BLaER1 treated with 17β-estradiol and CSF1 and Interleukin-3, amounts not matched to agents 10 nM and 100 nM (cell line): ENCODE data around the gene BLM.

Experiments
- H3K27ac ChIP-seq, 11 experiments: shearing (Covaris generic); formaldehyde crosslinking; 2 replicates each; pipeline ENCODE4 v1.8.1; 2022
- H3K27me3 ChIP-seq, 11 experiments: shearing (Covaris generic); formaldehyde crosslinking; 2 replicates each; pipeline ENCODE4 v1.8.1; 2022
- H3K36me3 ChIP-seq, 11 experiments: shearing (Covaris generic); formaldehyde crosslinking; 2 replicates each; pipeline ENCODE4 v1.8.1; 2022
- H3K4me1 ChIP-seq, 10 experiments: shearing (Covaris generic); formaldehyde crosslinking; 2 replicates each; pipeline ENCODE4 v1.8.1; 2022
- H3K4me2 ChIP-seq, 11 experiments: shearing (Covaris generic); formaldehyde crosslinking; 2 replicates each; pipeline ENCODE4 v1.8.1; 2022
- H3K4me3 ChIP-seq, 10 experiments: shearing (Covaris generic); formaldehyde crosslinking; 2 replicates each; pipeline ENCODE4 v1.8.1; 2022
- H3K9ac ChIP-seq, 11 experiments: shearing (Covaris generic); formaldehyde crosslinking; 2 replicates each; pipeline ENCODE4 v1.8.1; 2022
- H3K9me3 ChIP-seq, 11 experiments: shearing (Covaris generic); formaldehyde crosslinking; replicated peaks in 1 of 11; 2 replicates each; pipeline ENCODE4 v1.8.1; 2022
- H4K20me1 ChIP-seq, 11 experiments: shearing (Covaris generic); formaldehyde crosslinking; 2 replicates each; pipeline ENCODE4 v1.8.1; 2022
- Cebpa-rat ChIP-seq, 11 experiments: shearing (Covaris generic); IDR thresholded peaks; 2 replicates each; pipeline ENCODE4 v1.8.1; 2022

BLM gene

GRCh38 chr15:90851114-90851513 lies 134.0 kb downstream of the BLM start:
- peak overlapping the region; percentile 8 to 97 (median 93); a peak in 21 of 22 replicates for H3K4me2 ChIP-seq
- no peak for TF ChIP-seq Cebpa-rat (IDR thresholded peaks at IDR 0.05)

GRCh38 chr15:90851940-90852339 lies 134.8 kb downstream of the BLM start:
- H3K4me1 ChIP-seq, result peaks cover 29 to 60% (median 44%) of the 10 kb centered on the region in 10 experiments
- H3K27ac ChIP-seq, result peak overlapping the region in 9 of 11 experiments; percentile 54 to 80 (median 73); a peak in 14 of 22 replicates
- H3K9me3 ChIP-seq, result no peaks in the 10 kb centered on the region
- peak overlapping the region in 7 of 11 experiments; percentile 38 to 63 (median 57); a peak in 7 of 22 replicates for H3K9ac ChIP-seq
- no peak for TF ChIP-seq Cebpa-rat (IDR thresholded peaks at IDR 0.05)
- peaks cover 0 to 12% (median 4%) of the 10 kb centered on the region in 11 experiments; a peak in 5 of 22 replicates for H4K20me1 ChIP-seq
- peak overlapping the region; percentile 75 to 97 (median 93) for H3K4me2 ChIP-seq
- H3K36me3 ChIP-seq, result peaks cover 0 to 8% (median 0%) of the 10 kb centered on the region in 11 experiments; a peak in 4 of 22 replicates
- peaks cover 0 to 8% (median 0%) of the 10 kb centered on the region in 11 experiments; a peak in 3 of 22 replicates for H3K27me3 ChIP-seq
- no peak overlapping the region; a peak in 1 of 20 replicates for H3K4me3 ChIP-seq

More at GRCh38 chr15:90851114-90851513, 134.0 kb downstream of the BLM start:
- Histone ChIP-seq H3K36me3 (peaks cover 0 to 8% (median 0%) of the 10 kb centered on the region in 11 experiments; a peak in 4 of 22 replicates), H3K27ac (peak overlapping the region in 1 of 11 experiments; percentile 2; a peak in 1 of 22 replicates), H3K9ac (no peak overlapping the region), H3K4me1 (peaks cover 29 to 61% (median 44%) of the 10 kb centered on the region in 10 experiments), H4K20me1 (peaks cover 0 to 12% (median 4%) of the 10 kb centered on the region in 11 experiments; a peak in 5 of 22 replicates), H3K9me3 (no peaks in the 10 kb centered on the region), H3K4me3 (no peak overlapping the region), H3K27me3 (peaks cover 0 to 8% (median 0%) of the 10 kb centered on the region in 11 experiments; a peak in 3 of 22 replicates)

GRCh38 chr15:90855139-90855538 lies 138.0 kb downstream of the BLM start:
- Histone ChIP-seq H4K20me1 (peaks cover 0 to 12% (median 4%) of the 10 kb centered on the region in 11 experiments; a peak in 5 of 22 replicates), H3K4me3 (no peak overlapping the region), H3K36me3 (peaks cover 0 to 8% (median 0%) of the 10 kb centered on the region in 11 experiments; a peak in 4 of 22 replicates), H3K27me3 (peaks cover 0 to 8% (median 0%) of the 10 kb centered on the region in 11 experiments; a peak in 3 of 22 replicates), H3K9me3 (no peaks in the 10 kb centered on the region), H3K27ac (0 out of 22 replicates have a peak overlapping the region, but pooled peaks of 1 of the 11 experiments have one; percentile 22), H3K4me1 (peaks cover 35 to 68% (median 48%) of the 10 kb centered on the region in 10 experiments), H3K9ac (no peak overlapping the region), H3K4me2 (peak overlapping the region in 2 of 11 experiments; percentile 7 to 18; a peak in 1 of 22 replicates)
- TF ChIP-seq Cebpa-rat (IDR thresholded peaks at IDR 0.05), result no peak

- no peaks in the 10 kb centered on the region for H3K9me3 ChIP-seq
- H3K27ac ChIP-seq, result no peak overlapping the region
- TF ChIP-seq Cebpa-rat (IDR thresholded peaks at IDR 0.05), result no peak
Measured at GRCh38 chr15:90857337-90857736, 140.2 kb downstream of the BLM start.

GRCh38 chr15:90857883-90858443 lies 140.8 kb downstream of the BLM start:
- no peak overlapping the region for H3K27ac ChIP-seq
- no peak overlapping the region for H3K4me2 ChIP-seq
- no peak overlapping the region for H3K9ac ChIP-seq
- H3K36me3 ChIP-seq, result no peaks in the 10 kb centered on the region; a peak in 1 of 22 replicates
- no peaks in the 10 kb centered on the region for H3K27me3 ChIP-seq
- no peak for TF ChIP-seq Cebpa-rat (IDR thresholded peaks at IDR 0.05)
- H3K4me1 ChIP-seq, result peaks cover 15 to 57% (median 28%) of the 10 kb centered on the region in 10 experiments
- H4K20me1 ChIP-seq, result 0 out of 22 replicates have a peak, but pooled peaks cover 0 to 3% (median 0%) of the 10 kb centered on the region in 11 experiments
- no peaks in the 10 kb centered on the region for H3K9me3 ChIP-seq
- no peak overlapping the region for H3K4me3 ChIP-seq

More at GRCh38 chr15:90857337-90857736, 140.2 kb downstream of the BLM start:
- peaks cover 0 to 9% (median 2%) of the 10 kb centered on the region in 11 experiments; a peak in 5 of 22 replicates for H4K20me1 ChIP-seq
- no peak overlapping the region for H3K4me3 ChIP-seq
- no peaks in the 10 kb centered on the region; a peak in 1 of 22 replicates for H3K36me3 ChIP-seq
- no peaks in the 10 kb centered on the region for H3K27me3 ChIP-seq
- no peak overlapping the region for H3K4me2 ChIP-seq
- peaks cover 21 to 58% (median 32%) of the 10 kb centered on the region in 10 experiments for H3K4me1 ChIP-seq
- H3K9ac ChIP-seq, result no peak overlapping the region

- H3K9ac ChIP-seq, result peak overlapping the region in 3 of 11 experiments; percentile 7 to 23 (median 18); a peak in 1 of 22 replicates
- no peaks in the 10 kb centered on the region for H3K27me3 ChIP-seq
- peaks cover under 1 to 57% (median 32%) of the 10 kb centered on the region in 10 experiments; a peak in 19 of 20 replicates for H3K4me1 ChIP-seq
- no peaks in the 10 kb centered on the region; a peak in 1 of 22 replicates for H3K36me3 ChIP-seq
- no peaks in the 10 kb centered on the region for H4K20me1 ChIP-seq
- peak overlapping the region in 2 of 11 experiments; percentile 20 to 37; a peak in 3 of 22 replicates for H3K27ac ChIP-seq
- no peak overlapping the region for H3K4me3 ChIP-seq
- peak overlapping the region in 7 of 11 experiments; percentile 25 to 66 (median 61); a peak in 12 of 22 replicates for H3K4me2 ChIP-seq
- no peak for TF ChIP-seq Cebpa-rat (IDR thresholded peaks at IDR 0.05)
- H3K9me3 ChIP-seq, result no peaks in the 10 kb centered on the region
Measured at GRCh38 chr15:90859234-90860131, 142.3 kb downstream of the BLM start.

- TF ChIP-seq Cebpa-rat (IDR thresholded peaks at IDR 0.05), result no peak
- H3K9me3 ChIP-seq, result no peaks in the 10 kb centered on the region
- H3K27me3 ChIP-seq, result no peaks in the 10 kb centered on the region
- H4K20me1 ChIP-seq, result no peaks in the 10 kb centered on the region
- no peak overlapping the region for H3K4me3 ChIP-seq
- H3K27ac ChIP-seq, result no peak overlapping the region
- no peak overlapping the region for H3K9ac ChIP-seq
- peaks cover 0 to 55% (median 28%) of the 10 kb centered on the region in 10 experiments; a peak in 17 of 20 replicates for H3K4me1 ChIP-seq
- peak overlapping the region in 5 of 11 experiments; percentile 50 to 66 (median 65); a peak in 8 of 22 replicates for H3K4me2 ChIP-seq
- H3K36me3 ChIP-seq, result no peaks in the 10 kb centered on the region
Measured at GRCh38 chr15:90860450-90860849, 143.3 kb downstream of the BLM start.

- no peak for TF ChIP-seq Cebpa-rat (IDR thresholded peaks at IDR 0.05)
- Histone ChIP-seq H3K4me2 (0 out of 22 replicates have a peak overlapping the region, but pooled peaks of 1 of the 11 experiments have one; percentile 65), H3K9me3 (no peaks in the 10 kb centered on the region), H3K4me1 (peaks cover 0 to 54% (median 28%) of the 10 kb centered on the region in 10 experiments; a peak in 17 of 20 replicates), H3K27me3 (no peaks in the 10 kb centered on the region), H3K36me3 (no peaks in the 10 kb centered on the region), H4K20me1 (no peaks in the 10 kb centered on the region), H3K27ac (no peak overlapping the region), H3K9ac (no peak overlapping the region), H3K4me3 (no peak overlapping the region)
Measured at GRCh38 chr15:90860942-90861675, 144.0 kb downstream of the BLM start.
